NCI-H1694 (cell line): ENCODE measurements around the gene RNF220.
A peak's percentile ranks its signal among the peaks of the same experiment; 100 is the strongest.

ENCODE experiments used
- DNase-seq: peaks from one replicate; lab custom pipeline; 2025; lab: John Stamatoyannopoulos, UW

The RNF220 gene

GRCh38 chr1:44407430-44408211 lies 2.6 kb downstream of the RNF220 start:
- no peak for DNase-seq

DNA sequence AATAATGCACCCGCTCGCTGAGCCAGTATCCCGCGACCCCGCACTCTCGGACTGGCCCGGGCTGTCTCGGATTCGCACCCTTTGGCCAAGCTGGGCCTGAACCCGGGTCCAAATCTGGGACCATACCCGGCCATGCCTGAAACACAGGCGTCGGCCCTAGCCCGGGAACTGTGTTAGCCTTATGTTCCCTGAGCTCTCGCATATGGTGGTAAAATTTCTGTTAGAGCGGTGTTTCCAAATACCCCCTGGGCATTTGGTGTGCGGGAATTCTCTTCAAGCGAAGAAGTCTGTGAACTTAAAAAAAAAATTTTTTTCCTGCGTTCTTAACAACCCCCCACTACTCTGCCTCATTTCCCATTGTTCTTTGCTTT lies 3.1 kb downstream of the RNF220 start:
- no peak for DNase-seq

DNA sequence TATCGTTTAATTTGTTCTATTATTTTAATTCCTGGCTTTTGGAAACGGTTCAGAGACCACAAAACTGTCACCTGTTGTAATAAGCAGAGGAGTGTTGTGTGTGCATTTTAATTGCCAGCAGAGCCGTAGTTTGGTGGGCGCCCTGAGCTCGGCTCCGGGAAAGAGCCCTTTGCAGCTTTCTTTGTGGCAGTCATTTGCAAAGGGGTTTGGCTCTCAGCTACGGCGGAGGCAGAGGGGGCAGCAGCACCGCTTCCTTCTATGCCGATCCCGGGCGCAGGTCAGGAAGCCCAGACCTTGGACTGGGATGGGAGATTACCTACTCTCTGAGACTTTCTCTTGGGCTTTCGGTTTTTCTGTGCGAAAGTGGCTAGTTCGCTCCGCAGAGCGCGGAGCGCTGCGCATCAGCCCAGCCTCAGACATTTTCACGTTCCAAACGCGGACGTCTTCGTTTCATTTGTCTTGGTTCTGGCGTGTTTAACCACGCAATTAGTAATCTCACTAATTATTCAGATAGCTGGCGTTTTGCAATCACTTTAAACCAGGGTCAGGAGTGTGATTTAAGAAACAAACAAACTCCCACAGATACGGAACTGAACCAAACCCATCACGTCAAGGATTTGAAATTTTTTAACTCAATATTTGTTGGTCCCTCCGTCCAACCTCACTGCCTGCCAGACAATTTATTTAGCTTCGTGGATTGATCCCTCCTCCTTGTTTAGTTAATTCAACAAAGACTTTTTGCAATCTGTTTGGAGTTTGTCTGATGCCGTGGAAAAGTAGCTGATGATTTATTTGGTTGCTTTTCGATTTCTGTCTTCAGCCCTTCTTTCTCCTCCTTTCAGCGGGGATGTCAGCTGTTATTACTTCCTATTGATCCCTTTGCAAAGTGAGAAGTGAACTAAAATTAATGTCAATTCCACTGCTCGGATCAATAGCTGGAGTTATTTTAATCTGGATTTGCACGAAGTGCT lies 3.9 kb downstream of the RNF220 start:
- DNase-seq, result no peak

DNA sequence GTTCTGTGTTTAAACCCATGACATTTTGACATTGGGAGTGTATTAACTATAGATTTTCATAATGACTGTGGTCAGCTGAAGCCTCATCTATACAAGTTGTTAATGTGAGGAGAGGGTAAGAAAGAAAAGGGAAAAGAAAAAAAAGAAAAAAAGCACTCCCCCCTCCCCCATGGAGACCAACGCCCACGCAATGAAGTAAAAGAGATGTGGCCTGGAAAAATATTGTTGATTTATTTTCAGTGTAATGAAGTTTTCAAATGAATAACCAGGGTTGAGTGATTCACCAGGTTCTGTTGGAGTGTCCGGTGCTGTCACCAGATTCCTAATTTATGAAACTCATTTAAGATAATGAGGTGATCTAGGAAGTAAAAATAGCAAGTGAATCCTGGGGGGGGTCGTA lies 4.7 kb downstream of the RNF220 start:
- no peak for DNase-seq

GRCh38 chr1:44411861-44412260 lies 6.8 kb downstream of the RNF220 start:
- no peak for DNase-seq

GRCh38 chr1:44412601-44413000 lies 7.5 kb downstream of the RNF220 start:
- no peak for DNase-seq

GRCh38 chr1:44413740-44414139 lies 8.7 kb downstream of the RNF220 start:
- no peak for DNase-seq

DNA sequence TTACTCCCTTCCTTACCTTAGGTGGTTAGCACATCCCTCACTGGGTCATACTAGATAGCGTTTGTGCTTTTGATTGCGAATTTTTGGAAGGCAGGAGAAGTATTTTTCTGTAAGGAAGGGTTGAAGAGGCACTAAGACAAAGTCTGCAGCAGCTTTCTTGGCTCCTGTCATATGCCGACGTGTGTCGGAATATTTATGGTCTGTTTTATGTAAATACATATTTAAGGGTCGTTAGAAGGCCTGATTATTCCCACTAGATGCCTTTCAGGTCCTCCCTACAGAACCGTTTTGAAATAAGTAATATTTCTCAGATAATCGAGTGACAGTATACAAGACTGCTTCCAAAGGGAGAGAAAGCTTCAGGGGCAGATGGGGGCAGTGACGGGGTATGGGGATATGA lies 10.0 kb downstream of the RNF220 start:
- no peak for DNase-seq

GRCh38 chr1:44416408-44416807 lies 11.4 kb downstream of the RNF220 start:
- DNase-seq, result no peak

GRCh38 chr1:44417351-44418021 lies 12.4 kb downstream of the RNF220 start:
- no peak for DNase-seq

GRCh38 chr1:44418022-44418673 lies 13.1 kb downstream of the RNF220 start:
- no peak for DNase-seq

DNA sequence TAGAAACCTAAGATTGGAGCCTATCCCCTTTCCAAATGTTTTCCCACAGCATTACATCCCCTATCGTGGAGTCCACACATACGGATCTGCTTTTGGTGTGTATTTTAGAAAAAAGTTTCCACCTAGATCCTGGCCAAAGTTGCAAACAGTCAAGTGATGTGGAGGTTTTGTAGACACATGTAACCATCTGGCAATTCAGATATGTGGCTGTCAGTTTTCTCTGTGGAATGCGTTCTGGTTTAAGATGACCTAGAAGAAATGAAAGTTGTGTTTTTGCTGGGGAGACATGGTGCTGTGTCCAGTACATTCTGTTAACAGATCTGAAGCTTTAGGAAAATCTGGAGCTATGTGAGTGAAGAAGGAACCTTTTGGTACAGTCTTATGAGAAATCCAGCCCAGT lies 14.8 kb downstream of the RNF220 start:
- DNase-seq, result no peak

DNA sequence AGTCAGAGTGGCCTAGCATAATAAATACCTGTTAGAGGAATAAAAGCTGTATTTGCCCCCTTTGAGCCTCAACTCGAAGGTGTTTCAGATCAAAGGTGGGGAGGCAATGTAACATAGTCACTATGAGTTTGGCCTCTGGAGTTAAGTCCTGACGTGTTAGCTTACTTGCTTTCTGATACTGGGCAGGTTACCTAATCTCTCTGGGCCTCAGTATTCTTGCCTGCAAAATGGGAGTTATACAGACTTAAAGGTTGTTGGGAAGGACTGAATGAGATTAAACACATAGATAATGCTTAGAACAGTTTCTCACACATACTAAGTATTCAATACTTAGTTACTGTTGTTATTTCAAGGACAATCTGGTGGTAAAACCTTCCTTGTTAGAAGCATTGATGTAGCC lies 15.5 kb downstream of the RNF220 start:
- DNase-seq, result no peak

GRCh38 chr1:44421446-44421884 lies 16.4 kb downstream of the RNF220 start:
- peak; percentile 66 for DNase-seq

GRCh38 chr1:44422161-44422560 lies 17.1 kb downstream of the RNF220 start:
- DNase-seq, result no peak

GRCh38 chr1:44423591-44424537 lies 18.8 kb downstream of the RNF220 start:
- DNase-seq, result no peak

GRCh38 chr1:44424747-44425146 lies 19.7 kb downstream of the RNF220 start:
- DNase-seq, result no peak

DNA sequence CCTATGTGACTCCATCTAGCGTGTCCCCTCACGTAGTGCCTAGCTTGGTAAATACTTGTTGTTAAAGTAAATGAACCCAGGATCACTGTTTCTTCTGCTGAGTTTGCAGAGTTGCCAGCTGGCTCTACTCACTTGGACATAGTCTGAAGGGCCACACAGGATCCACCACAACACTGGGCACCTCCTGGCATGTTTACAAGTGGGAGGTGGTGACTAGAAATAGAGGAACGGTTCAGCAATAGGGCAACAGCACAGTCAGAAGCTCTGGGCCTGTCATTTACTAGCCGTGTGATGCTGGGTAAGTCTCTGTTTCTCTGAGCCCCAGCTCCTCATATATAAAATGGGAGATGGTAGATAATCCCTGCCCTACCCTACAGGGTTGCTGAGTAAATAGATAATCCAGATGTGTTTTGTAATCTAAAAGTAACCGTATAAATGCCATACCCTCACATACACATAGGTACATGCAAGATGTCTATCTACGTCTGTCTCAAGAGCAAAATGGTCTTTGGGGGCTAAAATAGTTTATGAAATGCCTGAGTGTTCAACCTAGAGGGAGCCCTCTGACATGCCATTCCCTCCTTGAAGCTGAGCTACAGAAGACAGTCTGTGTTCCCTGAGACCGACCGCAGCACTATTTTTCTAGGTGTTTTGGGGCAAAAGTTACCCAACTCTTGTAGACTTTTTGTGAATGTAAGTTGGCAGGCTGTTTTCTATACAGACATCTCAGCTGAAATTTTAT lies 20.5 kb downstream of the RNF220 start:
- no peak for DNase-seq

- DNase-seq, result no peak
These were observed 26.8 kb downstream of the RNF220 start for GRCh38 chr1:44431861-44432260.

- DNase-seq, result no peak
These were observed 28.2 kb downstream of the RNF220 start for GRCh38 chr1:44433209-44433608.
